ENCODE results near the gene ACTRT3. TPM values are rescaled to one million over a fixed set of nuclear protein-coding genes. Genes with fewer than 3 reads are reported as not detected.

The ACTRT3 gene
- polyA plus RNA-seq (2013), result 0.44 and 0.49 TPM in 2 replicates

GRCh38 chr3:169769287-169770181 is at the start of gene ACTRT3:
Gene ACTRT3, minus strand, starts transcription at chr3:169769561. Its CDS starts 41 bp downstream, at chr3:169769520.
- Histone ChIP-seq H3K27me3 (ENCODE audit: insufficient read depth, low read length) (no peaks in the 10 kb centered on the region), H3K27ac (ENCODE audit: low read depth, low read length) (peak within 1 kb of the TSS; percentile 57), H3K4me2 (ENCODE audit: low read length) (peak within 1 kb of the TSS; percentile 73), H3K79me1 (ENCODE audit: low read length) (peaks cover 18% of the 10 kb centered on the region), H3K23ac (ENCODE audit: low read length) (no peak within 1 kb of the TSS), H4K12ac (ENCODE audit: low read depth, low read length) (peak within 1 kb of the TSS; percentile 92), H3K9ac (ENCODE audit: low read length) (peak within 1 kb of the TSS; percentile 63), H3K4me3 (ENCODE audit: low read depth, low read length) (peak within 1 kb of the TSS; percentile 45), H3K4ac (ENCODE audit: low read depth, low read length) (peak within 1 kb of the TSS; percentile 47), H2BK120ac (ENCODE audit: insufficient read depth, low read length, poor library complexity) (peak within 1 kb of the TSS; percentile 89), H4K91ac (ENCODE audit: low read depth, low read length) (peak within 1 kb of the TSS; percentile 70), H2BK12ac (ENCODE audit: low read length) (peak within 1 kb of the TSS; percentile 74), H3K9me3 (ENCODE audit: insufficient read depth, low read depth, low read length) (no peaks in the 10 kb centered on the region), H3K79me2 (ENCODE audit: control insufficient read depth, insufficient read depth, low read length, poor library complexity) (peaks cover 7% of the 10 kb centered on the region), H3K14ac (ENCODE audit: low read length) (peak within 1 kb of the TSS; percentile 74), H2BK5ac (ENCODE audit: low read depth, low read length, poor library complexity) (peak within 1 kb of the TSS; percentile 54), H4K8ac (ENCODE audit: low read depth, low read length) (peak within 1 kb of the TSS; percentile 94), H2AK5ac (ENCODE audit: low read length) (no peak within 1 kb of the TSS), H3K36me3 (ENCODE audit: control insufficient read depth in 1 of 2, insufficient read depth in 2 of 2, low read length in 2 of 2) (no peaks in the 10 kb centered on the region), H3K4me1 (ENCODE audit: control insufficient read depth in 1 of 2, insufficient read depth in 2 of 2, low read length in 2 of 2) (no peaks in the 10 kb centered on the region), H2AFZ (ENCODE audit: insufficient read depth, low read length, poor library complexity) (peak within 1 kb of the TSS; percentile 79), H3K18ac (ENCODE audit: low read length) (peak within 1 kb of the TSS; percentile 77)
- peak; percentile 67 to 80 for DNase-seq
- WGBS (ENCODE audit: extremely low coverage, insufficient coverage, insufficient read length), result no CpG with 5 or more reads among the region's 51 CpGs

- H2BK5ac ChIP-seq (ENCODE audit: low read depth, low read length, poor library complexity), result no peak overlapping the region
- H3K18ac ChIP-seq (ENCODE audit: low read length), result no peak overlapping the region
- no CpG with 5 or more reads among the region's 2 CpGs for WGBS (ENCODE audit: extremely low coverage, insufficient coverage, insufficient read length)
Observed at GRCh38 chr3:169818316-169818715, 49.0 kb upstream of the ACTRT3 start.

DNA sequence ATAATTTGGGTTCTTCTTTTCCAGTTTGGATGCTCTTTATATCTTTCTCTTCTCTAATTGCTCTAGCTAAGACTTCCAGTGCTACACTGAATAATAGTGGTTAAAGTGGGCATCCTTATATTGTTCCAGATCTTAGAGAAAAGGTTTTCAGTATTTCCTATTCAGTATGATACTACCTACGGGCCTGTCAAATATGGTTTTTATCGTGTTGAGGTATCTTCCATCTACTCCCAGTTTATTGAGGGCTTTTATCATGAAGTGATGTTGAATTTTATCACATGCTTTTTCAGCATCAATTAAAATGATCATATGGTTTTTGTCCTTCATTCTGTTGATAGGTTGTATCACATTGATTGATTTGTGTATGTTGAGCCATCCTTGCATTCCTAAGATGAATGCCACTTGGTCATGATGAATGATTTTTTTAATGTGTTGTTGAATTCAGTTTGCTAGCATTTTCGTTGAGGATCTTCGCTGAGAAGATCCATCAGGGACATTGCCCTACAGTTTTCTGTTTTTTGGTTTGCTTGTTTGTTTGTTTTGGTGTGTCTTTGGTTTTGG is 46.3 kb upstream of the ACTRT3 start:
- peaks cover 0 to 3% of the 10 kb centered on the region in 2 experiments for H3K4me1 ChIP-seq (ENCODE audit: control insufficient read depth in 1 of 2, insufficient read depth in 2 of 2, low read length in 2 of 2)
- H2AFZ ChIP-seq (ENCODE audit: insufficient read depth, low read length, poor library complexity), result no peak overlapping the region
- H3K14ac ChIP-seq (ENCODE audit: low read length), result no peak overlapping the region
- H3K4me3 ChIP-seq (ENCODE audit: low read depth, low read length), result no peak overlapping the region
- no peak overlapping the region for H2BK120ac ChIP-seq (ENCODE audit: insufficient read depth, low read length, poor library complexity)
- H4K12ac ChIP-seq (ENCODE audit: low read depth, low read length), result no peak overlapping the region
- DNase-seq, result no peak
- H3K9me3 ChIP-seq (ENCODE audit: insufficient read depth, low read depth, low read length), result no peaks in the 10 kb centered on the region
- H3K4ac ChIP-seq (ENCODE audit: low read depth, low read length), result no peak overlapping the region
- H2AK5ac ChIP-seq (ENCODE audit: low read length), result no peak overlapping the region
- H3K18ac ChIP-seq (ENCODE audit: low read length), result no peak overlapping the region
- H2BK5ac ChIP-seq (ENCODE audit: low read depth, low read length, poor library complexity), result no peak overlapping the region
- no peaks in the 10 kb centered on the region for H3K27me3 ChIP-seq (ENCODE audit: insufficient read depth, low read length)
- no peak overlapping the region for H3K27ac ChIP-seq (ENCODE audit: low read depth, low read length)
- WGBS (ENCODE audit: extremely low coverage, insufficient coverage, insufficient read length), result no CpG with 5 or more reads among the region's 4 CpGs
- H3K79me2 ChIP-seq (ENCODE audit: control insufficient read depth, insufficient read depth, low read length, poor library complexity), result no peaks in the 10 kb centered on the region
- H4K91ac ChIP-seq (ENCODE audit: low read depth, low read length), result no peak overlapping the region
- no peak overlapping the region for H3K9ac ChIP-seq (ENCODE audit: low read length)
- H2BK12ac ChIP-seq (ENCODE audit: low read length), result no peak overlapping the region
- no peak overlapping the region for H3K4me2 ChIP-seq (ENCODE audit: low read length)
- no peaks in the 10 kb centered on the region for H3K36me3 ChIP-seq (ENCODE audit: control insufficient read depth in 1 of 2, insufficient read depth in 2 of 2, low read length in 2 of 2)
- H3K23ac ChIP-seq (ENCODE audit: low read length), result no peak overlapping the region
- no peak overlapping the region for H4K8ac ChIP-seq (ENCODE audit: low read depth, low read length)
- H3K79me1 ChIP-seq (ENCODE audit: low read length), result peaks cover 2% of the 10 kb centered on the region

More at GRCh38 chr3:169818316-169818715, 49.0 kb upstream of the ACTRT3 start:
- no peak overlapping the region for H3K4me2 ChIP-seq (ENCODE audit: low read length)
- H3K27me3 ChIP-seq (ENCODE audit: insufficient read depth, low read length), result no peaks in the 10 kb centered on the region
- H3K4ac ChIP-seq (ENCODE audit: low read depth, low read length), result no peak overlapping the region
- DNase-seq, result no peak
- H4K12ac ChIP-seq (ENCODE audit: low read depth, low read length), result no peak overlapping the region
- no peak overlapping the region for H4K91ac ChIP-seq (ENCODE audit: low read depth, low read length)
- H3K9me3 ChIP-seq (ENCODE audit: insufficient read depth, low read depth, low read length), result no peaks in the 10 kb centered on the region
- H2AFZ ChIP-seq (ENCODE audit: insufficient read depth, low read length, poor library complexity), result no peak overlapping the region
- no peaks in the 10 kb centered on the region for H3K36me3 ChIP-seq (ENCODE audit: control insufficient read depth in 1 of 2, insufficient read depth in 2 of 2, low read length in 2 of 2)
- no peak overlapping the region for H3K14ac ChIP-seq (ENCODE audit: low read length)
- no peaks in the 10 kb centered on the region for H3K79me1 ChIP-seq (ENCODE audit: low read length)
- H3K4me1 ChIP-seq (ENCODE audit: control insufficient read depth in 1 of 2, insufficient read depth in 2 of 2, low read length in 2 of 2), result no peaks in the 10 kb centered on the region
- no peak overlapping the region for H4K8ac ChIP-seq (ENCODE audit: low read depth, low read length)
- no peak overlapping the region for H2AK5ac ChIP-seq (ENCODE audit: low read length)
- no peak overlapping the region for H3K27ac ChIP-seq (ENCODE audit: low read depth, low read length)
- H2BK12ac ChIP-seq (ENCODE audit: low read length), result no peak overlapping the region
- H3K79me2 ChIP-seq (ENCODE audit: control insufficient read depth, insufficient read depth, low read length, poor library complexity), result no peaks in the 10 kb centered on the region
- no peak overlapping the region for H3K4me3 ChIP-seq (ENCODE audit: low read depth, low read length)
- H3K9ac ChIP-seq (ENCODE audit: low read length), result no peak overlapping the region
- no peak overlapping the region for H2BK120ac ChIP-seq (ENCODE audit: insufficient read depth, low read length, poor library complexity)
- H3K23ac ChIP-seq (ENCODE audit: low read length), result no peak overlapping the region

DNA sequence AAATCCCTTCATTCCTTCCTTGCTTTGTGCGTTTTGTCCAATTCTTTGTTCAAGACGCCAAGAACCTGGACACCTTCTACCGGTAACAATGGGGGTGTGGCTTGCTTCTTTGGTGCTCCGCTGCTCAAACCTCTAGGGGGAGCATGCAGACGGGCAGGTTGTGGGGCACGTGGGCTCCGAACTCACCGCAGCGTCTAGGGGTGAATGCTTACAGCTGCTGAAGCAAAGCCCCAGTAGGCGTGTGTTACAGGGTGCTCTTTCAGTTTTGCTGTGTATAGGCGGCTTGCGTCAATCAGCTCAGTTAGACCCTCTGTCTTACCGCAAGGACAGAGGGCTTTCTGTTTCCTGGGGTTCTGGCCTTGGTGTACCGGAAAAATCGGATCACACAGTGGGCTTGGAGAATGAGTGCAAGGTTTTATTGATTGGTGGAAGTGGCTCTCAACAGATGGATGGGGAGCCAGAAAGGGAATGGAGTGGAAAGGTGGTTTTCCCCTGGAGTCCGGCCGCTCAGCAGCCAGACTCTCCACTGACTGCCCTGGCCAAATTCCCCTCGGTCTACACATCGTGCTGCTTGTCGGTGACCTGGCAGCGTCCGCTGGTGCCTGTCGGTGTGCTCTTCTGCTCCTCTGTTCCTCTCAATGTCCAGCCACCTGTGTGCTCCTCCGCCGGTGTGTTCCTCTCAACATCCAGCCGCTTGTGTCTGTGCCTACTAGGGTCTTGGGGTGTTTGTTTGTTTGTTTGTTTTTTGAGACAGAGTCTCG is 44.6 kb upstream of the ACTRT3 start:
- Histone ChIP-seq H4K8ac (ENCODE audit: low read depth, low read length) (no peak overlapping the region), H3K4me3 (ENCODE audit: low read depth, low read length) (no peak overlapping the region), H3K27ac (ENCODE audit: low read depth, low read length) (no peak overlapping the region), H3K18ac (ENCODE audit: low read length) (no peak overlapping the region), H2BK12ac (ENCODE audit: low read length) (no peak overlapping the region), H4K91ac (ENCODE audit: low read depth, low read length) (no peak overlapping the region), H3K4ac (ENCODE audit: low read depth, low read length) (no peak overlapping the region), H3K9me3 (ENCODE audit: insufficient read depth, low read depth, low read length) (no peaks in the 10 kb centered on the region), H2BK5ac (ENCODE audit: low read depth, low read length, poor library complexity) (no peak overlapping the region), H3K23ac (ENCODE audit: low read length) (no peak overlapping the region), H2AFZ (ENCODE audit: insufficient read depth, low read length, poor library complexity) (no peak overlapping the region), H3K27me3 (ENCODE audit: insufficient read depth, low read length) (no peaks in the 10 kb centered on the region), H3K4me2 (ENCODE audit: low read length) (peak overlapping the region; percentile 3), H3K4me1 (ENCODE audit: control insufficient read depth in 1 of 2, insufficient read depth in 2 of 2, low read length in 2 of 2) (peaks cover 0 to 3% of the 10 kb centered on the region in 2 experiments), H3K14ac (ENCODE audit: low read length) (no peak overlapping the region), H2BK120ac (ENCODE audit: insufficient read depth, low read length, poor library complexity) (no peak overlapping the region), H3K9ac (ENCODE audit: low read length) (no peak overlapping the region), H2AK5ac (ENCODE audit: low read length) (no peak overlapping the region), H4K12ac (ENCODE audit: low read depth, low read length) (no peak overlapping the region), H3K36me3 (ENCODE audit: control insufficient read depth in 1 of 2, insufficient read depth in 2 of 2, low read length in 2 of 2) (no peaks in the 10 kb centered on the region), H3K79me1 (ENCODE audit: low read length) (peaks cover 2% of the 10 kb centered on the region), H3K79me2 (ENCODE audit: control insufficient read depth, insufficient read depth, low read length, poor library complexity) (no peaks in the 10 kb centered on the region)
- DNase-seq, result peak; percentile 10 to 38
- WGBS (ENCODE audit: extremely low coverage, insufficient coverage, insufficient read length), result no CpG with 5 or more reads among the region's 27 CpGs
